Esophagus (tissue), 2 donors: ENCODE results near the gene PCGF1. TPM values are rescaled to one million over a fixed set of nuclear protein-coding genes. Genes with fewer than 3 reads are reported as not detected.

Source experiments
- H3K27ac ChIP-seq, 2 donors: one replicate each; pipeline ENCODE4 v1.5.1; 2013; ENCODE audit warnings: low read depth in 2 of 2, mild to moderate bottlenecking in 2 of 2, inconsistent platforms in 1 of 2, low read length in 1 of 2, moderate library complexity in 1 of 2
- H3K27me3 ChIP-seq, 2 donors: one replicate each; pipeline ENCODE4 v1.6.1; 2013; ENCODE audit warnings: low read length in 2 of 2, control low read depth in 1 of 2, mild to moderate bottlenecking in 1 of 2; ENCODE audit not compliant: insufficient read depth in 2 of 2, control insufficient read depth in 1 of 2
- H3K36me3 ChIP-seq, 2 donors: one replicate each; pipeline ENCODE4 v1.6.1; 2013; ENCODE audit warnings: low read length in 1 of 2; ENCODE audit not compliant: control insufficient read depth in 2 of 2, insufficient read depth in 2 of 2
- H3K4me1 ChIP-seq, 2 donors: one replicate each; pipeline ENCODE4 v1.6.1; 2013; ENCODE audit warnings: low read length in 1 of 2; ENCODE audit not compliant: control insufficient read depth in 2 of 2, insufficient read depth in 2 of 2
- H3K4me3 ChIP-seq, 2 donors: one replicate each; pipeline ENCODE4 v1.5.1; 2013; ENCODE audit warnings: low read length in 2 of 2, mild to moderate bottlenecking in 2 of 2, low read depth in 1 of 2, moderate library complexity in 1 of 2
- H3K9me3 ChIP-seq, 2 donors: one replicate each; pipeline ENCODE4 v1.6.1; 2013; ENCODE audit warnings: mild to moderate bottlenecking in 2 of 2, low read depth in 1 of 2, low read length in 1 of 2, moderate library complexity in 1 of 2; ENCODE audit not compliant: control insufficient read depth in 2 of 2, insufficient read depth in 1 of 2
- WGBS, 2 donors: extraction: QIAGEN DNeasy Blood & Tissue Kit; methylation state at CpG; one replicate each; pipeline ENCODE4 v1.1.7; 2013; 5-methylcytosine and 5-hydroxymethylcytosine counted together
- polyA plus RNA-seq, 2 donors: library from polyadenylated mRNA; stranded (reverse); fragments of 200-250 nt; gene quantifications; one replicate each; pipeline ENCODE4 v1.2.3, GENCODE V29; 2013
- donor health status: healthy with polysubstance abuse.
- donor health status: Bipolar disorder and iron deficiency.

Gene PCGF1
- polyA plus RNA-seq = 10 to 100 TPM; 16.1 to 18.2 TPM

DNA sequence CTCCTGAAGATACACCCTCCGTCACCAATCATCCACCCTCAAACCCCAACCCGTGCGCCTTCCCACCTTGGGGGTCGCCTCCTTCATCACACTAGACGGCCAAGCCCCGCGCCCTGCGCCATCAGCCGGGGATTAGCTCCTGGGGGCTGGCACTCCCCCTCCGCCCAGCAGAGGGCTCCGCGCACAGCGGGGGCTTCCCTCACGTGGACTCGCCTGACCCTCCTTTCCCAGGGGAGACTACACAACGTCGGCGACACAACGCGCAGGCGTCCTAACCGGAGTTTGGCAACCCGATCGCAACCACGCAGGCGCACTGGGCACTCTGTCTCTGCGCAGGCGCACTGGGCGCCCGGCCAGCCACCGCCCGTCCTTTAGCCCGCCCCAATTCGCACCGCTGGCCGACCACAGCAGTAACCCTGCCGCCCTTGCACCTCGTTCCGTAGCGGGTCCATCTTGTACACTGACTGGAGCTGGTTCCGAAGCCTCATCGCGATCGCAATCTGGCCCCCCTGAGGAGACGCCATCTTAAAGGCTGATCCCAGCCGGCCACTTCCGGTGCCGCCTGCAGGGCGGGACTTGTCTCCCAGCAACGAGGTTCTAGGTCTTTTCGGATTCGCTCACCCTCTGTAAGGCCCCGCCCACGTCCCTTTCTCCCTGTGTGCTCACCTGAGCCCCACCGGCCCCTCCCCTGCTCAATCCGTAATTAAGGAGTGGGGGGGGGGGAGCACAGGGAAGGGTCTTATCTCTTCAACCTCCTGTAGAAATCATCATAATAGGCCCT, at the start of gene PCGF1:
Gene PCGF1 (minus strand): TSS at position 551 of the 781 bp plus-strand sequence. CDS start 27 bp downstream, at position 524.
- Histone ChIP-seq H3K4me1 (peaks cover 0 to 11% of the 10 kb centered on the region in 2 donors), H3K36me3 (peaks cover 0 to 8% of the 10 kb centered on the region in 2 donors), H3K27me3 (no peaks in the 10 kb centered on the region), H3K9me3 (no peaks in the 10 kb centered on the region), H3K27ac (peak within 1 kb of the TSS; percentile 99 to 100), H3K4me3 (peak within 1 kb of the TSS; percentile 92 to 94)
- 0 to 1% methylated on average over 53 to 56 of the region's 56 CpGs for WGBS, 2 donors

DNA sequence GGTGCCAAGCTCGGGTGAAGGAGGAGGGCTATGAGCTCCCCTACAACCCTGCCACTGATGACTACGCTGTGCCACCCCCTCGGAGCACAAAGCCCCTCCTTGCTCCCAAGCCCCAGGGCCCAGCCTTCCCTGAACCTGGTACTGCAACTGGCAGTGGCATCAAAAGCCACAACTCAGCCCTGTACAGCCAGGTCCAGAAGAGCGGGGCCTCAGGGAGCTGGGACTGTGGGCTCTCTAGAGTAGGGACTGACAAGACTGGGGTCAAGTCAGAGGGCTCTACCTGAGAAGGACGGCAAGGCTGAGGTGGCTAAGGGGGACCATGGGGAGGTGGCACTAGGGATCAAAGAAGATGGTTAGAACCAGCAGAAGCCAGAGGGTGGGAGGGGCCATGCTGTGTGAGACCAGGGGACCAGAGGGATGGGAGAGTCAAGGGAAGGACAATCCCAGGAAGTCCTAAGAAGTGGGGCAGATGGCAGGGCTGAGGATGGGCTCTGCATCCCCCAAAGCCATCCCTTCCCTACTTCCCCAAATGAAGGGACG, 49.4 kb upstream of the PCGF1 start:
- WGBS, 2 donors = 93 to 94% methylated on average over 6 of the region's 6 CpGs
- peaks cover 0 to 7% of the 10 kb centered on the region in 2 donors for H3K4me1 ChIP-seq
- H3K9me3 ChIP-seq = no peaks in the 10 kb centered on the region
- H3K4me3 ChIP-seq = no peak overlapping the region
- H3K27ac ChIP-seq = no peak overlapping the region
- peaks cover 0 to 3% of the 10 kb centered on the region in 2 donors for H3K27me3 ChIP-seq
- H3K36me3 ChIP-seq = peaks cover 0 to 6% of the 10 kb centered on the region in 2 donors

DNA sequence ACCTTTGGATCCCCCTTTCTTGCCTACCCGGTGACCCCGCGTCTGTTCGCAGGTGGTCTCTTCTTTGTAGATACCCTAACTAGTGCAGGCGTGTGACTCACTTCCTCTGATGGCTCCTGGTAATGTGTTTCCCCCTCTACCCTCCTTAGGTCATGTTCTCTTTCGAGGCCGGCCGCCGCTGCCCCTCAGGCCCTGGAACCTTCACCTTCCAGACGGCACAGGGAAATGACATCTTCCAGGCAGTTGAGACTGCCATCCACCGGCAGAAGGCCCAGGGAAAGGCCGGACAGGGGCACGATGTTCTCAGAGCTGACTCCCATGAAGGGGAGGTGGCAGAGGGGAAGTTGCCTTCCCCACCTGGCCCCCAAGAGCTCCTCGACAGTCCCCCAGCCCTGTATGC, 48.7 kb upstream of the PCGF1 start:
- no peak overlapping the region for H3K4me3 ChIP-seq
- no peaks in the 10 kb centered on the region for H3K27me3 ChIP-seq
- 85 to 90% methylated on average over 14 of the region's 14 CpGs for WGBS, 2 donors
- peaks cover 0 to 6% of the 10 kb centered on the region in 2 donors for H3K36me3 ChIP-seq
- H3K4me1 ChIP-seq = peaks cover 0 to 7% of the 10 kb centered on the region in 2 donors
- no peaks in the 10 kb centered on the region for H3K9me3 ChIP-seq
- no peak overlapping the region for H3K27ac ChIP-seq

DNA sequence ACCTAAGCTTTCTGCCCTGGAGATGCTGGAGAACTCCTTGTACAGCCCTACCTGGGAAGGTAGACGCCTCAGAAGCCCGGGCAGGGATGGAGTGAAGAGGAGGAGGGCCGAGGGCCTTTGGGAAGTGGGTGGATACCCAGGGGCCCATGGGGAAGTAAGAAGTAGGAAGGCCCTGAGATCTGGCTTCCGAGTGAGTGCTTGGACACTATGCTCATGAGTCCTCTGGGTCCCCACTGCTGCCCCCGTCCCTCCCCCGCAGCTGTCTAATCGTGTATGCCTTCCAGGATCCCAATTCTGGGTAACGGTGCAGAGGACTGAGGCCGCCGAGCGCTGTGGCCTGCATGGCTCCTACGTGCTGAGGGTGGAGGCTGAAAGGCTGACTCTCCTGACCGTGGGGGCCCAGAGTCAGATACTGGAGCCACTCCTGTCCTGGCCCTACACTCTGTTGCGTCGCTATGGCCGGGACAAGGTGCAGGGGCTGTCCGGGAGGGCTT, 48.2 kb upstream of the PCGF1 start:
- Histone ChIP-seq H3K9me3 (no peaks in the 10 kb centered on the region), H3K4me3 (no peak overlapping the region), H3K27me3 (no peaks in the 10 kb centered on the region), H3K36me3 (peaks cover 0 to 6% of the 10 kb centered on the region in 2 donors), H3K4me1 (peaks cover 0 to 7% of the 10 kb centered on the region in 2 donors), H3K27ac (no peak overlapping the region)
- 82 to 83% methylated on average over 17 of the region's 17 CpGs for WGBS, 2 donors

DNA sequence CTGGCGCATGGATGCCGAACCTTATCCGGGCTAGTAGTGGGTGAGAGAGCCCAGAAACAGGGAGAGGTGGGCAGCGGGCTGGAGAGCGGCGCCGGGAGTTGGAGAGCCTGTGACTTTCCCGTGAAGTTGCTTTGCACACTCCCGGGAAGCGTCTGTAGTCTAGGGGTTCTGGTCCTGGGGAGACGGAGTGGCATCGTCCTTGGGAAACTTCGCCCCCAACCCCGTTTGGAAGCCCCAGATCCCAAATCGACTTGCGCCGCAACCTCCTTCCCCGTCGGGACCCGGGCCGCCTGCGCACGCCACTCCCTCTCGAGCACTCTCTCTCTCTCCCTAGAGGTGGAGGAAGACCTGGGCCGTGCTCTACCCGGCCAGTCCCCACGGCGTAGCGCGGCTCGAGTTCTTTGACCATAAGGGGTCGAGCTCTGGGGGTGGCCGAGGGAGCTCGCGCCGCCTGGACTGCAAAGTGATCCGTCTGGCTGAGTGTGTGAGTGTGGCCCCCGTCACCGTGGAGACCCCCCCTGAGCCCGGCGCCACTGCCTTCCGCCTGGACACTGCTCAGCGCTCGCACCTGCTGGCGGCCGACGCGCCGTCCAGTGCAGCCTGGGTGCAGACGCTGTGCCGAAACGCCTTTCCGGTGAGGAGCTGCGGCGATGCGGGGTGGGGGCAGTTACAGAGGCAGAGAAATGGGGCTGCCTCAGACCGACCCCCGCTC, 47.5 kb upstream of the PCGF1 start:
- Histone ChIP-seq H3K4me1 (peaks cover 0 to 7% of the 10 kb centered on the region in 2 donors), H3K4me3 (peak overlapping the region; percentile 44 to 59), H3K36me3 (peaks cover 0 to 6% of the 10 kb centered on the region in 2 donors), H3K9me3 (no peaks in the 10 kb centered on the region), H3K27me3 (no peaks in the 10 kb centered on the region), H3K27ac (peak overlapping the region; percentile 77 to 81)
- 11 to 19% methylated on average over 56 to 58 of the region's 58 CpGs for WGBS, 2 donors

DNA sequence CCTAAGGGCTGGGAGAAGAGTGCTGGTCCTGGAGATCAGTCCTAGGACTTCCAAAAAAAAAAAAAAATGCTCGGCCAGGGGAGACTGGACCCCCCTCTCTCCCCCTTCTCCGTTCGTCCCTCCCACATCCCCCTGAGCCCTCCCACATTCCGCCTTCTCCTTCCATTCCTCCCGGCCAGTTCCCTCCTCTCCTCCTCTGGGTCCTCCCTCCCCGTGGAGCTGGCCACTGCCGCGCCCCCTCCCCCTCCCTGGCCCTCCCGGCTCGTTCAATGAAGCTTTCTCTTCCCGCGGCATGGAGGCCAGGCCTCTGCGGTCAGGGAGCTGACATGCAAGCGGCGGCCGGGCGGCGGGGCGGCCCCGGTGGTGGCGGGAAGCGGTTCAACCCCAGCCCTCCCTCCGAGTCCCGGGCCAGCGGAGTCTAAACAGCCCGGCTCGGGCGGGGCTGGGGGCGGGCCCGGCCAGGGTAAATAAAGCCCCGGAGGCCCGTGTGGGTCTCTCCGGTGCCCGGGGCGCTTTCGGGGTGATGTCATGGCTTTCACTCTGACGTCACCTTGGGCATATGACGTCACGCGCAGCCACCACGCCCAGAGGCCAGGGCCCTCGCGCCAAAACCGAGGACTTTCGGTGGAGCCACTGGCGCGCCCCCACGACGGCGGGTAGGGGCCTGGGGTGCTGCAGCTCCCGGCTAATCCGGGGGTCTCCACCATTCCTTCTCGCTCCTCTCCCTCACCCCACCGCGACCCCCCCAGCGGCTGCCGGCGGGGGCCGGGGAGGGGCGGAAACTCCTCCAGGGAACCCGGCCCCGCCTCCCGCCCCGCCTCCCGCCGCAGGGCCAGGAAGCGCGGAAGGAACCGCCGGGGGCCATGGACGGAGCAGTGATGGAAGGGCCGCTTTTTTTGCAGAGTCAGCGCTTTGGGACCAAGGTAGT, 46.7 kb upstream of the PCGF1 start, which contains the start of the genes DOK1 and LOXL3:
Gene DOK1 (plus strand): TSS at position 829 of the 928 bp plus-strand sequence. CDS start 35 bp downstream, at position 864.
Gene LOXL3 (minus strand): TSS at position 51 of the 928 bp plus-strand sequence. CDS start 1,308 bp downstream, outside the sequence.
- H3K4me1 ChIP-seq = peaks cover 3 to 12% of the 10 kb centered on the region in 2 donors
- H3K27ac ChIP-seq = peak within 1 kb of the TSS; percentile 77 to 81
- peaks cover 0 to 6% of the 10 kb centered on the region in 2 donors for H3K36me3 ChIP-seq
- peak within 1 kb of the TSS; percentile 44 to 59 for H3K4me3 ChIP-seq
- no peaks in the 10 kb centered on the region for H3K27me3 ChIP-seq
- H3K9me3 ChIP-seq = no peaks in the 10 kb centered on the region
- WGBS, 2 donors = 1% methylated on average over 57 to 73 of the region's 73 CpGs

DNA sequence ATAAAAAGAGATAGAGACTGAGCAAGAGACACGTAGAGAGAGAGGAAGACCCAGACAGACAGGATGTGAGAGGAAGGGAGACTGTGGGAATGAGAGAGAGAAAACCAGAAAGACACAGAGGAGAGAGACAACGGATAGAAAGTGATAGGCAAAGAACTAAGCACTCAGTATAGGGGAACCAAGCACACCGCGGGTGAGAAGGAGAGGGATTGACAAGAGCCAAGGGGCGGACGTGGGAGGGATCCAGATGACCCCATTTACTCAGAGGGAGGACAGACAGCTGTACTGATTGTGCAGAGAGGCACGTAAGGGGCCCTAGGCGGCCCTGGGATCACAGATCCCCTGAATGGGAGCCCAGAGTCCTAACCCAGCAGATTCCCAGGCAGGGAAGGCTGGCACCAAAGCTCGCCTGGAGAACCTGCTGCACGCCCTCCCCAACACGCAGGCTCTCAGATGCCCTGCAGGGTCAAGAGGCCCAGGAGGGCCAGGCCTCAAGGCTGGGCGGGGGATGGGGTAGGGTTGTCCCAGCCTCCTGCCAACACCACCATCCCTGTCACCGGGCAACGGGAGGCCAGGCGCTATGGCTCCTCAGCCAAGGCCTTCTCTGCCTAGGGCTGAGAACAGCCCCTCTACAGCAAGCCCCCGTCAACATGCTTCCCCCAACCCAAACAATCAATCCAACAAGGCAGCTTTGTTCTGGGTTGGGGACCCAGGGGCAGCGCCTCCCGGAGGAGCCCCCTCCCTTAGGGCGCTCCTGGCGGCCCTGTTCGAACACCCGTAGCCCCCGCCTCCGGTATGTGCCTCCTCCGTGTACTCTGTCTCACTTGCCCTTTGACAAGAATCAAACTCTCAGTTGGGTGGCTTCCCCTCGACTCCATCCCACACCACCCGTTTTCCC, 45.7 kb upstream of the PCGF1 start:
- Histone ChIP-seq H3K4me1 (peaks cover 3 to 12% of the 10 kb centered on the region in 2 donors), H3K4me3 (peak overlapping the region; percentile 21 to 44), H3K27me3 (no peaks in the 10 kb centered on the region), H3K9me3 (no peaks in the 10 kb centered on the region), H3K27ac (peak overlapping the region in 1 of 2 donors; percentile 28), H3K36me3 (peaks cover 0 to 6% of the 10 kb centered on the region in 2 donors)
- WGBS, 2 donors = 61 to 63% methylated on average over 27 of the region's 27 CpGs
